HepG2 (cell line): ENCODE data around the gene CYBC1. TPM values are rescaled to one million over a fixed set of nuclear protein-coding genes. Genes with fewer than 3 reads are reported as not detected.

ENCODE experiments used
- AKAP8 ChIP-seq: sonication (generic); formaldehyde crosslinking; IDR thresholded peaks from 2 replicates; pipeline ENCODE4 v1.5.1; 2020; ENCODE audit warnings: mild to moderate bottlenecking, missing genetic modification reagents
- ARHGAP35 ChIP-seq: sonication (generic); formaldehyde crosslinking; IDR thresholded peaks from 2 replicates; pipeline ENCODE4 v1.9.0; 2022; ENCODE audit warnings: mild to moderate bottlenecking, inconsistent platforms, moderate library complexity, missing genetic modification reagents, borderline replicate concordance
- CBX2 ChIP-seq, 2 experiments: fragments of 200-600 bp in 1 of 2; sonication (generic); formaldehyde crosslinking in 1 of 2; IDR thresholded peaks; 2 replicates each; pipeline versions ENCODE4 v1.7.0 to v1.8.1; 2018 to 2022; ENCODE audit warnings: low read depth in 2 of 2, low read length in 1 of 2, mild to moderate bottlenecking in 1 of 2, missing genetic modification reagents in 1 of 2
- DNMT3B ChIP-seq: conservative IDR thresholded peaks from 2 replicates; pipeline ENCODE4 v1.6.1; 2016; ENCODE audit warnings: missing biosample characterization, control low read depth
- ELF3 ChIP-seq: IDR thresholded peaks from 2 replicates; pipeline ENCODE4 v1.6.1; 2016; ENCODE audit warnings: missing genetic modification reagents, missing compliant biosample characterization
- FOXP1 ChIP-seq, 2 experiments: fragments of 450-650 bp in 1 of 2; IDR thresholded peaks; 2 replicates each; pipeline ENCODE4 v1.6.1; 2017 to 2018; ENCODE audit warnings: antibody characterized with exemption in 1 of 2
- KDM5B ChIP-seq: sonication (generic); formaldehyde crosslinking; IDR thresholded peaks from 2 replicates; pipeline ENCODE4 v1.4.0; 2020; ENCODE audit warnings: missing genetic modification reagents, mild to moderate bottlenecking, borderline replicate concordance
- MED13 ChIP-seq: sonication (generic); formaldehyde crosslinking; IDR thresholded peaks from 2 replicates; pipeline ENCODE4 v1.5.0; 2020; ENCODE audit warnings: missing genetic modification reagents
- NCOA5 ChIP-seq: sonication (generic); formaldehyde crosslinking; IDR thresholded peaks from 2 replicates; pipeline ENCODE4 v1.4.0; 2020; ENCODE audit warnings: missing genetic modification reagents
- PCBP2 ChIP-seq: fragments of 200-400 bp; formaldehyde crosslinking; optimal IDR thresholded peaks from 2 replicates; pipeline ENCODE3; 2018; ENCODE audit warnings: low read length, low read depth; ENCODE audit not compliant: poor library complexity, severe bottlenecking
- SOX5 ChIP-seq: IDR thresholded peaks from 2 replicates; pipeline ENCODE4 v1.6.1; 2016; ENCODE audit warnings: borderline replicate concordance
- THYN1 ChIP-seq: sonication (generic); formaldehyde crosslinking; IDR thresholded peaks from 2 replicates; pipeline ENCODE4 v1.8.1; 2023; ENCODE audit warnings: low read depth, mild to moderate bottlenecking, moderate library complexity, missing genetic modification reagents, borderline replicate concordance
- TOE1 ChIP-seq: sonication (generic); formaldehyde crosslinking; IDR thresholded peaks from 2 replicates; pipeline ENCODE4 v1.4.0; 2020; ENCODE audit warnings: mild to moderate bottlenecking, missing genetic modification reagents
- ZNF138 ChIP-seq: sonication (generic); formaldehyde crosslinking; IDR thresholded peaks from 2 replicates; pipeline ENCODE4 v1.5.0; 2020; ENCODE audit warnings: mild to moderate bottlenecking, low read depth, missing genetic modification reagents
- ZNF30 ChIP-seq: sonication (generic); formaldehyde crosslinking; IDR thresholded peaks from 2 replicates; pipeline ENCODE4 v1.5.0; 2020; ENCODE audit warnings: mild to moderate bottlenecking, missing genetic modification reagents
- ZNF382 ChIP-seq: sonication (generic); formaldehyde crosslinking; IDR thresholded peaks from 2 replicates; pipeline ENCODE4 v1.5.0; 2020; ENCODE audit warnings: missing genetic modification reagents, mild to moderate bottlenecking, borderline replicate concordance
- ZNF605 ChIP-seq: sonication (generic); formaldehyde crosslinking; IDR thresholded peaks from 2 replicates; pipeline ENCODE4 v1.8.0; 2022; ENCODE audit warnings: mild to moderate bottlenecking, missing genetic modification reagents
- ZNF724P ChIP-seq: sonication (generic); formaldehyde crosslinking; IDR thresholded peaks from 2 replicates; pipeline ENCODE4 v1.8.0; 2022; ENCODE audit warnings: missing genetic modification reagents, borderline replicate concordance
- ZNF773 ChIP-seq: sonication (generic); formaldehyde crosslinking; IDR thresholded peaks from 2 replicates; pipeline ENCODE4 v1.4.0; 2020; ENCODE audit warnings: missing genetic modification reagents, borderline replicate concordance
- ZNF83 ChIP-seq: sonication (generic); formaldehyde crosslinking; IDR thresholded peaks from 2 replicates; pipeline ENCODE4 v1.4.0; 2020; ENCODE audit warnings: missing genetic modification reagents, mild to moderate bottlenecking, borderline replicate concordance
- ZNF841 ChIP-seq: sonication (generic); formaldehyde crosslinking; IDR thresholded peaks from 2 replicates; pipeline ENCODE4 v1.8.1; 2023; ENCODE audit warnings: missing genetic modification reagents, borderline replicate concordance
- ZSCAN22 ChIP-seq: sonication (generic); formaldehyde crosslinking; IDR thresholded peaks from 2 replicates; pipeline ENCODE4 v1.4.0; 2020; ENCODE audit warnings: mild to moderate bottlenecking, missing genetic modification reagents
- polyA plus RNA-seq, 8 experiments: library from polyadenylated mRNA; depleted of rRNA in 3 of 8; stranded (reverse) in 7 of 8; unstranded in 1 of 8; fragments of >200 nt; fragmentation: Illumina TruSeq in 4 of 8; extraction: Trizol in 4 of 8; gene quantifications; 2 replicates each; pipeline versions ENCODE4 v1.2.1 to v1.2.3, GENCODE V29; 2011 to 2016; ENCODE audit warnings: low read depth in 4 of 8, missing spikeins in 1 of 8, mixed read lengths in 1 of 8; ENCODE audit not compliant: insufficient read depth in 1 of 8
- total RNA-seq, 5 experiments: library from RNA; depleted of rRNA; stranded (reverse); fragments of >200 nt; fragmentation: Illumina TruSeq; extraction: Trizol; gene quantifications; 2 replicates each; pipeline ENCODE4 v1.2.3, GENCODE V29; 2016; ENCODE audit warnings: low read depth in 1 of 5
- TF ChIP-seq, protein P1 (sequence below): sonication (generic); formaldehyde crosslinking; IDR thresholded peaks from 2 replicates; pipeline ENCODE4 v1.4.0; 2020; ENCODE audit warnings: missing genetic modification reagents, mild to moderate bottlenecking, borderline replicate concordance
- TF ChIP-seq, protein P2 (sequence below): sonication (generic); formaldehyde crosslinking; IDR thresholded peaks from 2 replicates; pipeline ENCODE4 v1.8.0; 2022; ENCODE audit warnings: missing genetic modification reagents, low read depth, mild to moderate bottlenecking, borderline replicate concordance
- TF ChIP-seq, protein P3 (sequence below): sonication (generic); formaldehyde crosslinking; IDR thresholded peaks from 2 replicates; pipeline ENCODE4 v1.4.0; 2020; ENCODE audit warnings: mild to moderate bottlenecking, missing genetic modification reagents, borderline replicate concordance

The CYBC1 gene
- total and polyA plus RNA-seq, 2 of the 13 experiments (the other 11 are each of a cell fraction or from before 2014, with no cell fraction given) = 43.4 to 44.1 TPM

GRCh38 chr17:82412535-82413520 lies 37.7 kb downstream of the CYBC1 start (continued):
- TF ChIP-seq, protein P1, sequence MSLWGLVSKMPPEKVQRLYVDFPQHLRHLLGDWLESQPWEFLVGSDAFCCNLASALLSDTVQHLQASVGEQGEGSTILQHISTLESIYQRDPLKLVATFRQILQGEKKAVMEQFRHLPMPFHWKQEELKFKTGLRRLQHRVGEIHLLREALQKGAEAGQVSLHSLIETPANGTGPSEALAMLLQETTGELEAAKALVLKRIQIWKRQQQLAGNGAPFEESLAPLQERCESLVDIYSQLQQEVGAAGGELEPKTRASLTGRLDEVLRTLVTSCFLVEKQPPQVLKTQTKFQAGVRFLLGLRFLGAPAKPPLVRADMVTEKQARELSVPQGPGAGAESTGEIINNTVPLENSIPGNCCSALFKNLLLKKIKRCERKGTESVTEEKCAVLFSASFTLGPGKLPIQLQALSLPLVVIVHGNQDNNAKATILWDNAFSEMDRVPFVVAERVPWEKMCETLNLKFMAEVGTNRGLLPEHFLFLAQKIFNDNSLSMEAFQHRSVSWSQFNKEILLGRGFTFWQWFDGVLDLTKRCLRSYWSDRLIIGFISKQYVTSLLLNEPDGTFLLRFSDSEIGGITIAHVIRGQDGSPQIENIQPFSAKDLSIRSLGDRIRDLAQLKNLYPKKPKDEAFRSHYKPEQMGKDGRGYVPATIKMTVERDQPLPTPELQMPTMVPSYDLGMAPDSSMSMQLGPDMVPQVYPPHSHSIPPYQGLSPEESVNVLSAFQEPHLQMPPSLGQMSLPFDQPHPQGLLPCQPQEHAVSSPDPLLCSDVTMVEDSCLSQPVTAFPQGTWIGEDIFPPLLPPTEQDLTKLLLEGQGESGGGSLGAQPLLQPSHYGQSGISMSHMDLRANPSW (CRISPR knock-in tag) = no peak
- TF ChIP-seq AKAP8 (CRISPR knock-in tag) = no peak
- no peak for TF ChIP-seq ZNF382 (CRISPR knock-in tag)
- no peak for TF ChIP-seq ZNF83 (CRISPR knock-in tag)
- no peak for TF ChIP-seq ZNF724P
- TF ChIP-seq, protein P2, sequence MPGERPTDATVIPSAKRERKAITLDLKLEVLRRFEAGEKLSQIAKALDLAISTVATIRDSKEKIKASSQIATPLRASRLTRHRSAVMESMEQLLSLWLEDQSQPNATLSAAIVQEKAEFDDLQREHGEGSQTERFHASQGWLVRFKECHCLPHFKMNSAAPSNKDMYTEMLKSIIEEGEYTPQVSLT (CRISPR knock-in tag) = no peak
- TF ChIP-seq, protein P3, sequence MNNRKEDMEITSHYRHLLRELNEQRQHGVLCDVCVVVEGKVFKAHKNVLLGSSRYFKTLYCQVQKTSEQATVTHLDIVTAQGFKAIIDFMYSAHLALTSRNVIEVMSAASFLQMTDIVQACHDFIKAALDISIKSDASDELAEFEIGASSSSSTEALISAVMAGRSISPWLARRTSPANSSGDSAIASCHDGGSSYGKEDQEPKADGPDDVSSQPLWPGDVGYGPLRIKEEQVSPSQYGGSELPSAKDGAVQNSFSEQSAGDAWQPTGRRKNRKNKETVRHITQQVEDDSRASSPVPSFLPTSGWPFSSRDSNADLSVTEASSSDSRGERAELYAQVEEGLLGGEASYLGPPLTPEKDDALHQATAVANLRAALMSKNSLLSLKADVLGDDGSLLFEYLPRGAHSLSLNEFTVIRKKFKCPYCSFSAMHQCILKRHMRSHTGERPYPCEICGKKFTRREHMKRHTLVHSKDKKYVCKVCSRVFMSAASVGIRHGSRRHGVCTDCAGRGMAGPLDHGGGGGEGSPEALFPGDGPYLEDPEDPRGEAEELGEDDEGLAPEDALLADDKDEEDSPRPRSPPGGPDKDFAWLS (CRISPR knock-in tag) = no peak
- TF ChIP-seq ZNF138 (CRISPR knock-in tag) = no peak
- no peak for TF ChIP-seq FOXP1 (IDR thresholded peaks at IDR 0.05)
- TF ChIP-seq FOXP1 (CRISPR knock-in tag; IDR thresholded peaks at IDR 0.05) = peak; percentile 33; the same call in 1 of the 2 replicates
- no peak for TF ChIP-seq DNMT3B (CRISPR knock-in tag)
- peak; percentile 34; the same call in 1 of the 2 replicates for TF ChIP-seq ELF3
- TF ChIP-seq ZNF773 (CRISPR knock-in tag) = no peak
- no peak for TF ChIP-seq ZSCAN22
- TF ChIP-seq ZNF30 (CRISPR knock-in tag) = no peak
- TF ChIP-seq PCBP2 = no peak
- peak; percentile 57; the same call in 1 of the 2 replicates for TF ChIP-seq SOX5 (CRISPR knock-in tag)
- no peak for TF ChIP-seq MED13 (CRISPR knock-in tag)
- 0 out of 2 replicates have a peak, but pooled peaks have one; percentile 29 for TF ChIP-seq KDM5B (CRISPR knock-in tag)
- no peak for TF ChIP-seq ARHGAP35 (CRISPR knock-in tag)
- TF ChIP-seq CBX2 (IDR thresholded peaks at IDR 0.05; ENCODE audit: low read depth, low read length) = no peak
- TF ChIP-seq CBX2 (CRISPR knock-in tag; IDR thresholded peaks at IDR 0.05; ENCODE audit: low read depth) = no peak
- no peak for TF ChIP-seq NCOA5 (CRISPR knock-in tag)
- TF ChIP-seq TOE1 = no peak
- no peak for TF ChIP-seq ZNF605 (CRISPR knock-in tag)
- no peak for TF ChIP-seq ZNF841 (CRISPR knock-in tag)
- no peak for TF ChIP-seq THYN1
